Measurements from ENCODE around the gene CTSA. TPM values are rescaled to one million over a fixed set of nuclear protein-coding genes. Genes with fewer than 3 reads are reported as not detected.

The CTSA gene
- total RNA-seq, 1 donor from 2014 or later, result 172 TPM

- Mint-ChIP-seq H3K27me3 (ENCODE audit: low read depth) (no peaks in the 10 kb centered on the region), H3K36me3 (ENCODE audit: low read depth) (no peaks in the 10 kb centered on the region), H3K4me3 (ENCODE audit: unreplicated experiment) (no peak overlapping the region), H3K4me1 (ENCODE audit: low read depth) (peaks cover 53% of the 10 kb centered on the region), H3K9me3 (ENCODE audit: low read depth) (no peaks in the 10 kb centered on the region), H3K27ac (ENCODE audit: unreplicated experiment) (peak overlapping the region; percentile 95)
- TF ChIP-seq CTCF (IDR thresholded peaks at IDR 0.05), result no peak
- DNase-seq (ENCODE audit: low spot score), result no peak
These were observed 29.6 kb downstream of the CTSA start for GRCh38 chr20:45920462-45921336.

- Mint-ChIP-seq H3K9me3 (ENCODE audit: low read depth) (no peaks in the 10 kb centered on the region), H3K27me3 (ENCODE audit: low read depth) (no peaks in the 10 kb centered on the region), H3K4me3 (ENCODE audit: unreplicated experiment) (no peak overlapping the region), H3K36me3 (ENCODE audit: low read depth) (no peaks in the 10 kb centered on the region), H3K4me1 (ENCODE audit: low read depth) (peaks cover 53% of the 10 kb centered on the region), H3K27ac (ENCODE audit: unreplicated experiment) (no peak overlapping the region)
- no peak for TF ChIP-seq CTCF (IDR thresholded peaks at IDR 0.05)
- no peak for DNase-seq (ENCODE audit: low spot score)
These were observed 30.4 kb downstream of the CTSA start for GRCh38 chr20:45921337-45922189.

- Mint-ChIP-seq H3K27me3 (ENCODE audit: low read depth) (no peaks in the 10 kb centered on the region), H3K4me1 (ENCODE audit: low read depth) (peaks cover 36% of the 10 kb centered on the region), H3K36me3 (ENCODE audit: low read depth) (no peaks in the 10 kb centered on the region), H3K9me3 (ENCODE audit: low read depth) (no peaks in the 10 kb centered on the region), H3K27ac (ENCODE audit: unreplicated experiment) (peak overlapping the region; percentile 86), H3K4me3 (ENCODE audit: unreplicated experiment) (peak overlapping the region; percentile 1)
- no peak for DNase-seq (ENCODE audit: low spot score)
- TF ChIP-seq CTCF (IDR thresholded peaks at IDR 0.05), result no peak
These were observed 33.5 kb downstream of the CTSA start for GRCh38 chr20:45924391-45925261.

- H3K4me1 Mint-ChIP-seq (ENCODE audit: low read depth), result peaks cover 23% of the 10 kb centered on the region
- no peaks in the 10 kb centered on the region for H3K36me3 Mint-ChIP-seq (ENCODE audit: low read depth)
- no peak overlapping the region for H3K4me3 Mint-ChIP-seq (ENCODE audit: unreplicated experiment)
- DNase-seq (ENCODE audit: low spot score), result no peak
- H3K9me3 Mint-ChIP-seq (ENCODE audit: low read depth), result no peaks in the 10 kb centered on the region
- no peak overlapping the region for H3K27ac Mint-ChIP-seq (ENCODE audit: unreplicated experiment)
- no peaks in the 10 kb centered on the region for H3K27me3 Mint-ChIP-seq (ENCODE audit: low read depth)
- TF ChIP-seq CTCF (IDR thresholded peaks at IDR 0.05), result no peak
These were observed 34.8 kb downstream of the CTSA start for GRCh38 chr20:45925821-45926506.
